Stimulated activated CD8-positive, alpha-beta memory T cell treated with anti-CD3 and anti-CD28 coated beads, Interleukin-2, amount 100 ng/mL, for 48 hours (primary cell): Measurements from ENCODE around the gene CCNK.

Experiments
- DNase-seq, 2 donors: peaks; one replicate each; pipeline ENCODE4 v3.0.0-alpha.2; 2020; ENCODE audit warnings: low read depth in 2 of 2

CCNK gene

DNA sequence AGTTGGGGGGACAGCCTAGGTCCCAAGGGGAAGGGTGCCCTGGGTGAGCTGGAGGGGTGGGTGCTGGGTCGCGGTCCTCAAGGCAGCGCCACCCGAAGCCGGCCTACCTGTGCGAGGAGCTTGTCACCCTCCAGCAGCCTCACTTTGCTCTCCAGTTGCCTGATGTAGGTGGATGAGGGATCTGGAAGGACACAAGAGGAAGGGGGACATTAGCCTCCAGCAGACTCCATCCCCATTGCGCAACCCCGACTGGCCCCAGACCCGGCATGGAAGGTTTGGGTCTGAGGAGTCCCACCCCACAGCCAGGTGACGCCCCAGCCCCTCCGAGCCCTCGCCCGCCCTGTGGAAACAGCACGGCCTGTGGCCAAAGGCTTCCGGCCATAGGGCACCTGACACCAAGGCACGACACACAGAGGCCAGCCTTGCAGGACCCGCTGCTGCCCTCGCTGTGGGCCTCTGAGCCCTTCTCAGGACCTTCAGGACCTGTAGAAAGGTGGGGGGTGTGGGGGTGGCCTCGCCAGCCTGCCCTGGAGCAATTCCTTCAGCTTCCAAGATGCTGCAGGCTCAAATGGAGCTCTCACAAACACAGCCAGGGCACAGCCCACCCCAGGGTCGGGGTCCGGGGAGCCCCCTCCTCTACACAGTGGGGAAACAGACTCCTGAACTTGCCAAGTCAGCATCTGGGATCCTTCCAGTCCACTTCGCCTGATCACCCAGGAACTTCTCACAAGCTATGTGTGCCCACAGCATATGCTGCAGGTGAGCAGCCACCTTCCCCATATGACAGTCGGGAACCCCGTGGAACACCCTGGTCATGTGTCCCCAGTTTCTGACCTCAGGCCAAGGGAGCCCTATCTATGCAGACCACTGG lies 54.9 kb downstream of the CCNK start:
- no peak for DNase-seq

DNA sequence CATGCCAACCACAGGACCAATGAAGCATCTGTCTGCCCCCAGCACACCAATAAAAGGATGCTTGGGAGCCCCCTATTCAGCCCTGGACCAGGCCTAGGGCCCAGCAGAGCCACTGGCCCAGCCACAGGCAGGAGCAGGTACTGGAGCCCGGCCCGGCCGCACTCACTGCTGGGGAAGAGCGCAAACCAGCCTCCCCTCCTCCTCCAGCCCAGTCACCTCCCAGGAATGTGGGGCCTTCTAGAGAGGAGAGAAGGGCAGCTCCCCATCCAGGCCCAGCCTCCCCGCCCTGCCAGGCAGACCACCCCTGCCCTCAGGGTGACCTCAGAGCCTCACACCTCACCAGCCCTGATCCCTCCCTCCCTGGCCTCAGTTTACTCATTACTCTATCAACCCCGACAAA lies 56.2 kb downstream of the CCNK start:
- DNase-seq = no peak

DNA sequence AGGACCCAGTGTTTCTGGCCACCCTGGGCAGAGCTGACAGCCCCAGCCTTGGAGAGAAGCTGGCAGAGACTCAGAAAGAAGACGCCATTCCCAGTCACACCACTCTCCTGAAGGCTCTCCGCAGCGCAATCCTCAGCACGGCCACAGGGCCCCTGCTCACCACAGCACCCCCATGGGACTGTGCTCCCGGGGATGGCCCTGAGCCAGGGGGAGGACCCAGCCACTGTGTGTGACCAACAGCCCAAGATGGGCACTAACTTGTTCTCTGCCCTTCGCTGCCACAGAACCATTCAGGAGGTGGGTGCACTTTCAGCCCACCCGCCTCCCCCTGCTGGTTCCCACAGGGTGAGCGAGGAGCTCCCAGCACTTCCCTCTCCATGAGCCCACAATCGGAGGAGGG lies 57.1 kb downstream of the CCNK start:
- no peak for DNase-seq

DNA sequence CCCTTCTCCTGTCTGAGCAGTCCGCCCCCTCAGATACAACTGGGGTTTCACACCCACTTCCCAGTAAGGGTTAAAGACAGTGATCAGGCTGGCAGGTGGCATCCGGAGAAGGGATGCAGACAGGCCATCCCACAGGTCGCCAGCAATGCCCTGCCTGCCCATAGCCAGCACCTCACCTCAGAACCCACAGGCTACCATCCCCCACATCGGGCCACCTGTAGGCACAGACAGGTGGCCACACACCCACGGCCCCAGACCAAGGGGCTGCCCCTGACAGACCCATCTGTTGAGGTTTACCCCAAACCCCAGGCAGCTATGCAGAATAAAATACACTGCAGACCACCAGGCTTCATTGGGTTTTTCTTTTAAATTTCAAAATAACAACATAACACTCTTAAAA lies 57.5 kb downstream of the CCNK start:
- no peak for DNase-seq

DNA sequence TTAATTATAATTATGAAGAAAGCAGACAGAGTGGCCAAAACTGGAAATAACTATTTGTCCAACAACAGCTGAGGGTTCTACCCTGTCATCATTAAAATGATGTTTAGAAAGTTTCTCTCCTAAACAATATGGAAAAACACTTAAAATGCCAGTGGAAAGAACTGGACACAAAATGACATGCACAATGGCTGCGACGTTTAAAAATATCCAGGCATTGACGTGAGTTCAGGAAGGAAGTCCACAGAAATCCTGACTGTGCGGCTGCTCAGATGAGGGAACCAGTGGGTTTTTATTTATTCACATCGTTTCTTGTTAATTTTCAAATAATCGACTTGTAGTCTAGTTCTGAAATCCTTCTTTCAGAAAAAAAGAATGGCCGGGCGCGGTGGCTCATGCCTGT lies 58.3 kb downstream of the CCNK start:
- DNase-seq = no peak

DNA sequence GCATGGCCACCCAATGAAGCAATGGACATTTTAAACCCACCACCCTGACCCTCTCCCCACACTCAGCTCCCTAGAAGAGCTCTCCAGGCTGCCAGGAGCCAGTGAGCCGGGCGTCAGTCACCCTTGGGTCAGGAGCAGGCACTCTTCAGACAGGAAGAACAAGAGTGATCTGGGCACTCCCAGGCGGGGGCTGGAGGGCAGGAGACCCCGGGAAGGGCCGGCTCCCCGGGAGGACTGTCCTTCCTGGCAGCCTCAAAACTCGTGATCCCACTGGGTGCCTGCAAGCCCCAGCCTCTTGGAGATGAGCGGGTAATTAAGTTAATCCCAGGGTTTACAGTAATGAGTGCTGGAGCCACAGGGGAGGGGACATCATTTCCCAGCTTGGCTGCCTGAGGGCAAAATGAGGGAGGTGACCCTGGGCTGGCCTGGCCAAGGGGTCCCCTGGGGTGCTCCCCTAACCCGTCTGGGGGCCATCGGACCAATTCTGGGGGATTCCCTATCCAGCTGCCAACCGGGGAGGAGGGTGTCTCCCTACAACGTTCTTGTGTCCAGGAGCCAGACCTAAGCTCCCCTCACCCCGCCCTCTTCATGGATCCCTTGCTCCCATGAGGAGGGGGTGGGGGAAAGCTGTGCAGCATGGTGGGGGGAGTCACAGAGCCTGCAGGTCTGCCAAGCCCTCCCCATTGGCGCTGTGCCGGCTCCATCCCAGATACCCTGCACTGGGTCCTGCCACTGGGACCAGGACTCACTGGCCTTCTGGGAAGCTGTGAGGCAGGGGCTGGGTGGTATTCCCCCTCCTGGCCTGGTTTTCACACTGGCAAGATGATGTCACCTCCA lies 59.2 kb downstream of the CCNK start:
- no peak for DNase-seq

DNA sequence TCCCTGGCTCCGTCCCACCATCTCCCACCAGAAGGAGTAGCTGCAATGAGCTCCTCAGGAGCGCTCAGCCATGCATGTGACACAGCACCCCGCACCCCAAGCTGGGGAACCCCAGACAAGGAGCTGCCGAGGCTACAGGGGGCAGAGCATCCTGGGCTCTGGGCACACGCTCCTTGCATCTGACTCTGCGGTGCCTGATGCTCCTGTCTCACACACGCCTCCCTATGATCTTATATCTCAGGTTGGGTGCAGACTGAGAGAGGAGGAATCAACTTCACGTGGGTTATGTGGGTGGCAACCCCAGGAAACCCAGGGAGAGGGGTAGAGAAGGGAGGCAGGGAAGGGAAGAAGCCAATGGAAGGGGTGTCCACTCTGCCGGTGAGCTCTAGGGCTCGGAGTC lies 60.0 kb downstream of the CCNK start:
- no peak for DNase-seq

DNA sequence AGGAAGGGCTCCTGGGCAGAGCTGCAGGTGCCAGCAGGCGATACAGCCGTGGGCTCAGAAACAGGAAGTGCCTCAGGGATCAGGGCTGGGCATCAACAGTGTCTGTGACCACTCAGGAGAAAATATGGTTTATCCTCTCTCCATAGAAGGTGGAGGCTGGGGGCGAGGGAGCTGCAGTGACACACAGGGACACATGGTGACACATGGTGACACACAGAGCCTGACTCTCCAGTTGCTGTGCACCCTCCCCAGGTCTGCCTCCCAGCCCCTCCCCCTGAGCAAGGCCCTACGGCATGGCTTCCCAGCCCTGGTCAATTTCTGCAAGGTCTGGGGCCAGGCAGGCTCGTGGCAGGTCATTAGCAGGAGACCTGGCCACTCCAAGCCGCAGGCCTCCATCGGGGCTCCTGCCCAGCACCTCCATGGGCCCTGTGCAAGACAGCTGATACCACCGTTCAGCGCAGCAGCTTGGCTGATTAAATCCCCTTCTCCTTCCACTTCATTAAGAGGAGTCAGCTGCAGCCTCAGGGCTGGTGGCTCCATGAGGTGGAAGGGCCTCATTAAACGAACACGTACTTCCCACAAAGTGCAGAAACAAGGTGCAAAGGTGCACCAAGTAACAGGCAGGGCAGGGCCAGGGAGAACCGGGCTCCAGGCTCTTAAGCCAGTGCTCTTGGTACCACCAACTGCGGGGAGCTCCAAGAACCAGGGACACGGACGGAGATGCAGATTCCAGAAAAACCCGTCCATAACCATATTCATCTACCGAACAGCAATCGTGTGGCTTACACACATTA lies 60.7 kb downstream of the CCNK start:
- no peak for DNase-seq

DNA sequence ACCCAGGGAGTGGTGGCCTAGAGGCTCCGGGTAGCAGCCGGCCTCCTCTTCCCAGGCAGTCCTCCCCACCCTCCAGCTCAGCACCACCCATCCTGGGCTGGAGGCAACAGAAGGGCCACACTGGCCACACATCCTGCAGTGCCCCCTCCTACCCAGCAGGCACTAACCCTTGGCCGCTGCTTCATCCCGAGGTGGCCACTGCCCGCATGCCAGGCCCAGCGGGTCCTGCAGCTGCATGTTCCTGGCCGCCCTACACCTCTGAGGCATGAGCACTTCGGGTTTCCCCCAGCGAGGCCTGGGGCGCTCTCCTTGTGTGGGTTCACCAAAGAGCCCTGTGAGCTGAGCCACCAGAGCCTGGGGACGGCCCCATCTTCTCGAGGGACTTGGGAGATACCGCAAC lies 61.4 kb downstream of the CCNK start:
- DNase-seq = no peak

DNA sequence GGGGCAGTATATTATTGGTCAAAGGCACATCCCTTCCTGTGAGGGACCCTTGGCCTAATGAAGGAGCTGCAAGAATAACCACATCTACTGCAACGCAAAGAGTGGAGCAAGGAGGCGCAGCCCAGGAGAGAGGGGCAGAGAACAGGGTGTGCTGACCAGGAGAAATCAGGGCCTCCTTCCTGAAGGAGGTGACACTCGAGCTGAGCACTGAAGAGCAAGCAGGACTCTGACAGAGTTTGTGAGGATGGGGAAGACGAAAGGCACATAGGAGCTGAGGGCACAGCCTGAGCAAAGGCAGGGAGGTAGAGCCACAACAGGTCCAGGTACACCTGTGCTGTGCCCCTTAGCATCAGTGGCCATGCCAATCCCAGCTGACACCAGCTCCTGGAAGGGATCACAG lies 62.2 kb downstream of the CCNK start:
- no peak for DNase-seq

DNA sequence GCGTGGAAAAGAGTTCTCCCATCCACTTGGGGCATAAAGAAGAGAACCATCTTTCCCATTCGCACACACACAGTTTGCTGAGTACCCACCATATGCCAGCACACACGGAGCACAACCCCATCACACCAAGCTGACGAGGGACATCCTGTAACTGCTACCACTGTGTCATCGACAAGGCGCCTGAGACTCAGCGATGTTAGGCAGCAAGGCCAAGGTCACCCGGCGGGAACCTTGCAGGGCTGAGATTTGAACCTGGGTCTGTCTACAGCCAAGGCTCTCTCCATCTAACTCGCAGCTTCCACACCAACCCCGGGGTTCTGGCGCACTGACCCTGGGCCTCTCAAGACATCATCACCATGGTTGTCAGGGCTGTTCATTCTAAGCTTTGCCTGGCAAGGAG lies 62.8 kb downstream of the CCNK start:
- DNase-seq = no peak

DNA sequence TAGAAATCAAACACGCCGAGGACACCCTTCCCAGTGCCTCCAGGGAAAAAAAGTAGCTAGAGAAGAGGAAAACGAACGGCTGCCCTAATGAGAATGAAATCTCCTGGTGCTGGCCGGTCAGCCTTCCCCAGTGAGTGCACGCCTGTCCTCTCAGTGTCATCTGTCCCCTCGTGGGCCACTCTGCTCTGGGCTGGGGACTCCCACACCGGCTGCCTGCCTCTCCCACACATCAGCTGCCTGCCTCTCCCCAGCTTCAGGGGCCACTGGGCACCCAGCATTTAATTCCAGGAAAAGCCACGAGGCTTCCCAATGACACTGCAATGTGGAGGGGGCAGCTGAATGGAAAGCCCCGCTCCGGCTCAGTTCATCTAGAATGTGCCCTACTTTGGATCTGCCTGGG lies 63.8 kb downstream of the CCNK start:
- no peak for DNase-seq

DNA sequence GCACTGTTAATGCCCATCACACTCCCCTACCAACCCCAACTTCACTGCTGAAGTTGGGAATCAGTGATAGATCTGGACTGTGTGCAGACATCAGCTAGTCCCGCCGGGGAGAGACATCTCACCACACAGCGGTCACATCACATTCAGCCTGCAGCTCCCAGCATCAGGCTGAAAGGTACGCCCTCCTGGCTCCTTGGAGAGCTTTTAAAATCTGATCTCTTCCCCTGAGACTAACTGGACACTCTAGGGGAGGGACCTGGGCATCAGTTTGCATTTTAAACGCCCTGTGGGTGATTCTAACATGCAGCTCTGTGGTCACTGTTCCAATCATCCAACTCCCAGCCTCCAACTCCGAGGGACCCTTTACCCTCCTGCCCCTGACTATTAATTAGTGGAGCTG lies 64.4 kb downstream of the CCNK start:
- no peak for DNase-seq

DNA sequence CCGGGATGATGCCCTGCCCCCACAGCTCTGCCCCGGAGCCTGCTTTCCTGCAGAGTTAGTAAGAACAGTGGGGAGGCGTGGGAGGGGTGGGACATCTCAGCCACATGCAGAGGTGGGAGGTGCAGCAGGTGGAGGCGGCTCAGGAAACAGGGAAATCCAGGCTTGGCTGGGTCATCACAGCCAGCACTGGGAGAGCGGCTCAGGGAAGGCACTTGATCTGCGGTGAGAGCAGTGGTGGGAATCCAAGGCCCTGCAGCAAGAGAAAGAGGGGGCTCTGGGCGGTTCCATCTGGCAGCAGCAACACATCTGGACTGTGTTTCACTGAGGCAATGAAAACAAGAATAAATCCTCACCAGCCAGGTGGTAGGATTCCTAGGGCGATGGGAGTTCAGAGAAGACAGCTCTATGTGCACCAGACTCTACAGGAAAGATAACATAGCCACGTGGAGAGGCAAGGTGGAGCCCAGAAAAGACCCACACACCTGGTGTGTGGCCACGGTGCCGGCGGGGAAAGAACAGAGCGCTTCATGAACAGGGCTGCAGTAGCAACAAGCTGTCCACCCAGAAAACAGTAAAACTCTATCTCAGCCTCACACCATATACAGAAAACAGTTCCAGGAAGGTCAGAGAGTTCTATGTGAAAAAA lies 65.1 kb downstream of the CCNK start:
- no peak for DNase-seq

DNA sequence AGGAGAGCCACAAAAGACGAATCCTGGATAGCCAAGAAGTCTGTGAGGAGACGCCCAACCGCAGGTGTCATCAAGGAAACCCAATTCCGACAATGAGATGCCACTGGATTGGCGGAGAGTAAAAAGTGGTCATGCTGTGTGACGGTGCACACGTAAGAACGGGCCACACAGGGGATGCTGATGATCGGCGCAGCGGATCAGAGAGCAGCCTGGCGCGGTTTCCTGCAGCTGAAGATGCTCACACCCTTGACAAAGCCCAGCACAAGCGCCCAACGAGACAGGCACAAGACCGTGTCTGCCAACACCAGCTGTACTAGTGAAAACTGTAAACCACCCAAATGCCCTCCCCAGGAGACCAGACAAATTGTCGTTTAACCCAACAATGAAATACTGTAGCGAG lies 67.0 kb downstream of the CCNK start:
- no peak for DNase-seq

DNA sequence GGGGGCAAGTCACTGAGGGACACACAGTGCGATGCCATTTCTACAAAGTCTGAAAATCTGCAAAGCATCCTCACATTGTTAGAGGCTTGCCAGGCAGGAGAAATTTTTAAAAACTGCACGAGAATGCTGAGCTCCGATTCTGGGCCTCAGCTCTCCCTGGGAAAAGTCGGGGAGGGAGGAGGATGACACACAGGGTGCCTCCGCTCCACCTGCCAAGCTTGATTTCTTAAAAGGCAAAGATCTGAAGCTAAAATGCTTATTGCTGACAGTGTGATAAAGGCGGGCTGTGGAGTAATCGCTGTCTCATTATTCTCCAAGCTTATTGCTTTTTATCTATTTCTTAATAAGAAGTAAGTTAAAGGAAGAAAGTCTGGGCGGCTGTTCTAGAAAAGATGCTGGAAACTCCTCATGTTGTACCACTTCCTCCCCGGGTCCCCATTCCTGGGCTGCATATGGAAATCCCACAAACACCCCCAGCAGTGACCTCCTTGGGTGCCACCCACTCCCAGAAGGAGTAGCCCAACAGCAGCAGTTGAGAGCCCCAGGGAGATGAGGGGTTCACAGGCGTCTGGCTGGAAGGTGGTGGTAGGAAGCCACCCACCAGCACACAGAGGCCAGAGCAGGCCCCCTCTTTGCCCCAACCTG lies 67.8 kb downstream of the CCNK start:
- DNase-seq = no peak

DNA sequence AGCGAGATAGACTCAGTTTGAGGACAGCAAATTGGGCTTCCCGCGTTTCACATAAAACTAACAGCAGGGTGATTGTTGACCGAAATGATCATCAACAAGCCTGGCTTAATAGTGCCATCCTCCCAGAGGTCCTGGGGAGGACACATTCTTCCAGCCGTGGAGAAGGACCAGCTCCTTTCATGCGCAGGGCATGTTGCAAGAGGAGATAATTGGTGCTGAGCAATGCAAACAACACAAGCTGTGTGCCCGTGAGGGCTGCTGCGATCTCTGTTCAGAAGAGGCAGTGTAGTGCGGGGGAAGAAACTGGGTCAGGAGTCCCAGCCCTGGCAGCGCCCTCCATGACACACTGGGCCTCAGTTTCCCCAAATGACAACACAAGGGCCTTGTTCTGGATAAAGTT lies 68.5 kb downstream of the CCNK start:
- DNase-seq = no peak

DNA sequence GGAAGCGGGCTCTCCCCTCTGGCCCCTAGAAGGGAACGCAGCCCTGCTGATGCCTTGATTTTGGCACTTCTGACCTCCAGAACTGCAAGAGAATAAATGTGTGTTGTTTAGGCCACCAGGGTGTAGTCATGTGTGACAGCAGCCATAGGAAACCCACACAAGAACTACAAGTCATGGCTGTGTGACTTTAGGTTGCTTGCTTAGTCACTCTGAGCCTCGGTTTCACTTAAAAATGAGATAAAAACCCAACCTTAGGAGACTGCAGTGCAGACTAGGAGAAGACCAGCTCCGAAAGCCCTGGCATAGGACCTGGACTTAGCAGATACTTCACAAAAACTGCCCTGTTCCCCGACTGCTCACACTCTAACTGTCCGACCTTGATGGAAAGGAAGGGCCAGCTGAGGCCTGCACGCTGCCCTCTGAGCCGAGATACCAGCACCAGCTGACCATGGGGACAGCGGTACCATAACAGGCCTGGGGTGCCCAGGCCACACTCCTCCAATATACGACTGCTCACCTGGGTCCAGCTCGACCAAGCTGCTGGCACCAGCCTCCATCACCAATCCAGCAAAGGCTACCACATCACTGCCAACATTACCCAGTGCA lies 69.3 kb downstream of the CCNK start:
- DNase-seq = no peak

DNA sequence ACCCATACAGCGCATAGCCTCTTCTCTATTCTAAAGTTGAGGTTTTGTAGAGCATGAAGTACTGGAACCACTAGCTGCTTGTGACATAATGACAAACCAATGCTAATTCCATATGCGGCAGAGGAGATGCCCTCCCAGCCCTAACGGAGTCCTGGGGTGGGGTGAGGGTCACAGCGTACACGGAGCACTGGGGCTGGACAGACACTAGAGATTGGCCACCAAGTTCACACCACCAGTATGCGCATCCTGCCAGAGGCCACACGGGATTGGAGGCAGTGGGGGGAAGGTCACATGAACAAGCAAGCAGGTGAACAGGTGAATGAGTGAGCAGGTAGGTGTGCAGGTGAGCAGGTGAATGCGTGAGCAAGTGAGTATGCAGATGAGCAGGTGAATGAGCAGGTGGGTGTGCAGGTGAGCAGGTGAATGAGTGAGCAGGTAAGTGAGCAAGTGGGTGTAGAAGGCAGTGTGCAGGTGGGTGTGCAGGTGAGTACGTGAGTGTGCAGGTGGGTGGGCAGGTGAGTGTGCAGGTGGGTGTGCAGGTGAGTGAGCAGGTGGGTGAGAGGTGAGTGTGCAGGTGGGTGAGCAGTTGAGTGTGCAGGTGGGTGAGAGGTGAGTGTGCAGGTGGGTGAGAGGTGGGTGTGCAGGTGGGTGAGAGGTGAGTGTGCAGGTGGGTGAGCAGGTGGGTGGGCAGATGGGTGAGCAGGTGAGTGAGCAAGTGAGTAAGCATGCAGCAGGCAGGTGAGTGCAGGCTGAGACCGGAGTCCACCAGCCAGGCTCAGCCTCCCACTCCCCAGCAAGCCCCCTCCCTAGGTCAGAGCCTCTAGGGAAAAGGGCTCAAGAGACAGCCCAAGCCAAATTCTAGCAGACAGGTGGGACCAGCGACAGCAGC lies 70.1 kb downstream of the CCNK start:
- no peak for DNase-seq

DNA sequence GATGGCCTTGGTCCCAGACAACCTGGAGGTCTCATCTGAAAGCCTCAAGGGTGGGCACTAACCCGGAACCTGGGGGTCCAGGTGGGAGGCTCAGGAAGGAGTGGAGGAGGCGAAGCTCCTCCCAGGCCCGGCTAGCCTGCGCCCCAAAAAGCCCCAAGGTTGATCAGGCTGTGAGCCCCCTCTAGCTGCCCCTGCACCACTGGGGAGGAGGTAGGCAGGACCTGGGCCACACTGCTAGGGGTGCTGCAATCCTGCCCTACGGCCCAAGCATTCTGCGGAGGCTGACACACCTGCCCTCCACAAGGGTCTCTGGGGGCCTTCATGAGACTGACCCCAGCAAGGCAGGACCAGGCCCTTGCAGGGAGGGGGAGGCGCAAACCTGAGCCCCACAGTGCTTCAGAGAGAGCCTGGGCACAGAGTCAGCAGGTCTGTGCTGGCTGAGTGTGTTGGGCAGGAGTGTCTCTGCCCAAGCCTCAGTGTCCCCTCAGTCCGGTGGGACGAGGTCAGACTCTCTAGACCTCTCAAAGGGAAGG lies 70.9 kb downstream of the CCNK start:
- DNase-seq = no peak
